GM18873 (cell line): ENCODE results near the gene NADK.

Experiments
- ATAC-seq: cut with Tn5 transposase; IDR thresholded peaks from one replicate; pipeline ENCODE4 v1.9.1; 2021; ENCODE audit warnings: mild to moderate bottlenecking, moderate library complexity, moderate number of reproducible peaks; ENCODE audit not compliant: unreplicated experiment, low FRiP score

The NADK gene

GRCh38 chr1:1788136-1788535 lies 9.9 kb upstream of the NADK start:
- ATAC-seq = no peak

- ATAC-seq = no peak
These were observed 8.8 kb upstream of the NADK start for GRCh38 chr1:1786836-1787605.

GRCh38 chr1:1785666-1786065 lies 7.4 kb upstream of the NADK start:
- no peak for ATAC-seq

- no peak for ATAC-seq
These were observed 6.7 kb upstream of the NADK start for GRCh38 chr1:1784933-1785332.

- no peak for ATAC-seq
These were observed 5.0 kb upstream of the NADK start for GRCh38 chr1:1783320-1783719.

- ATAC-seq = no peak
These were observed 4.3 kb upstream of the NADK start for GRCh38 chr1:1782399-1783221.

GRCh38 chr1:1781526-1781903 lies 3.2 kb upstream of the NADK start:
- no peak for ATAC-seq

- ATAC-seq = no peak
These were observed 2.6 kb upstream of the NADK start for GRCh38 chr1:1780598-1781525.

- ATAC-seq = peak; percentile 29
These were observed 1.7 kb upstream of the NADK start for GRCh38 chr1:1779691-1780597.

GRCh38 chr1:1779320-1779675 lies 1.0 kb upstream of the NADK start:
- ATAC-seq = no peak

GRCh38 chr1:1778663-1779319 lies 521 bp upstream of the NADK start:
- peak; percentile 57 for ATAC-seq

- ATAC-seq = no peak
These were observed 729 bp downstream of the NADK start for GRCh38 chr1:1777583-1777899.

GRCh38 chr1:1776672-1777582 lies 1.3 kb downstream of the NADK start:
- no peak for ATAC-seq

GRCh38 chr1:1775327-1776226 lies 2.7 kb downstream of the NADK start:
- no peak for ATAC-seq

- no peak for ATAC-seq
These were observed 4.4 kb downstream of the NADK start for GRCh38 chr1:1773874-1774273.

GRCh38 chr1:1771096-1771495 lies 7.2 kb downstream of the NADK start:
- ATAC-seq = no peak

- ATAC-seq = no peak
These were observed 8.2 kb downstream of the NADK start for GRCh38 chr1:1770102-1770501.
